ENCODE data around the gene SLAMF9.

The SLAMF9 gene

DNA sequence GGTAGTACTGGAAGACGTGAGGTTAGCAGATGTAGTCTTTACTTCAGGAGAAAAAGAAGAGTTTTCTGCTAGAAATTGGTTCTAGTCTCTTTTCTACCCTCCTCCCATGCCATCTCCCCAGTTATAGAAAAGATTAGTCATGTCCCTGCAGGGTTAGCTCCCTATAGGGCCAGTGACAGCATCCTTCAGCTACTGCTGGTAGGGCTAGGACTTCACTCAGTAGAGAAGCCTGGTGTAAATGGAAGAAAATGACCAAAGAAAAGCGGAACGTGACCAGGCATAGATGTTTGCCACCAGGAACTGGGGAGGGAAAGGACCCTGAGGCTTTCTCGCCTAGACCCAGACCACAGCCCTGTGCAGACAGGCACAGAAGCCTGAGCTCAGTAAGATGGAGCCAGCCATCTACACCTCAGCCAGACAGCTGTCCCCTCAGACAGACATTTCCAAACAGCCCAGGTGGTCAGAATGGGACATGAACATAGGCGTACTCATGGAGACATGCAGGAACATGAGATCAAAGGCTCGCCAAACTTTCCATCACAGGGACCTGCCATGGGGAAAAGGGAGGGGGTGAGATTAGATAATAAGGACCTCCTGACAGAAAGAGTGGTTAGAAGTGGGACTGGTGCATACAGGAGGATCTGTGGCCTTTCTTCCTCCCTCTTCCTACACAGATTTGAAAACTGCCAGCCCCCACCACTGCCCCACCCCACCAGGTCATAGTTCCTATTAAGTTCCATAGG lies 23.5 kb upstream of the SLAMF9 start:
- DNase-seq (ENCODE audit: low read depth in 3 of 3) = no peak

- no peak for DNase-seq (ENCODE audit: low read depth in 3 of 3)
Measured at GRCh38 chr1:159974350-159974965, 20.4 kb upstream of the SLAMF9 start.

DNA sequence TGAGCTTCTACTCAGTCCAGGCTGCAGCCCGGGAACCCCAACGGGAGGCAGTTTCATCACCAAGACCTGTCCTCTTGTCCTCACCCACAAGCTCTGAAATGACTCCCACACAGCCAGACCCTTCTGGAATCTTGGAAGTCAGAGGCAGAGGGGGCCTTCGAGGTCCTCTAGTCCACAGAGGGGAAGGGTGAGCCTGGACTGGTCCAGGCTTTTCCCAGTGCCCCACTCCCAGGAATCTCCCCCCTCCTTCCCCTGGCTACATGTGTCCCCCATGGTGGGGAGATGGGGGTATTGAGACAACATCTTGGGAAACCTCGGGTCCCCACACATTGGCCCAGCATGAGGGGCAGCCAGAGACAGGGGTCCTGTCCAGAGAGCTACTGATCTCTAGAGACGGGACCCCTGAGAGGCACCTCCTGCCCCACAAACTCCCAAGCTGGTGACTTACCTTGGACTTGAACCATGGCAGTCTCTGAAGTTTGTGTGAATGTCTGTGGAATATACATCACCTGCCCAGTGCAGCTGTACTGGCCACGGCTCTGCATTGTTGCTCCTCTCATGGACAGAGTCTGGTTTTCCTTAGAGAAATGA lies 19.4 kb upstream of the SLAMF9 start:
- no peak for DNase-seq (ENCODE audit: low read depth in 3 of 3)

DNA sequence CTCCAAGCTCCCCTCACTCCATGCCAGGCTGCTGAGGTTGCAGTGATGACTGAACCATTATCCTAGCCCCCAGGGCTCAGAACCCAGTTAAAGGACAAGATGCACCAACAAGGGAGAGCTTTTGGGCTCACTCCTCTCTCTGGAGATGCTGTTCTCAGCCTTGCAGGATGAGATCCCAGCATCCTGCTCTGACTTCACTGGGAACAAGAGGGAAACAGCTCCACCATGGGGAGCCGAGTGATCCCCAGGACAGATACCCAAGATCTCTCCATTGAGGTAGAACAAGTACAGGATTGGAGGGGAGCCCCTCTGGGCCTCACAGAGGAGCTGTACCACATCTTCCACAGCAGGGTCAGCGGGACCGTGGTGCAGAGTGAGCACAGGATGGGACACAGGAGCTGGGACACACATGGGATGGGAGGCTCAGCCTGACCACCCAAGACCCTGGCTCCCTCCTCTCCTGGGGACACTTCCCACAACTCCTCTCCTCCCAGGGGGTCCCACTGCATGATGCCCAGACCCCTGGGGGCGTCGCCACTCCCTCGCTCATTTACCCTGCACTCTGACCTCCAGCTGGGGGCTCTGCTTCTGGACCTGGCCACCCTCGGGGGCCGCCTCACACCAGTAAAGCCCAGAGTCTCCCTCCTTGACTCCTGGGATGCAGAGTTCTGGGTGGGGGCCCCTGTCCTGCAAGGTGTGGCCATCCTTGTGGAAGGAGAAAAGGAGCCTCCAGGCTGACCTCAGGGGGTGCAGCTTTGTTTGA lies 18.6 kb upstream of the SLAMF9 start:
- no peak for DNase-seq (ENCODE audit: low read depth in 3 of 3)

DNA sequence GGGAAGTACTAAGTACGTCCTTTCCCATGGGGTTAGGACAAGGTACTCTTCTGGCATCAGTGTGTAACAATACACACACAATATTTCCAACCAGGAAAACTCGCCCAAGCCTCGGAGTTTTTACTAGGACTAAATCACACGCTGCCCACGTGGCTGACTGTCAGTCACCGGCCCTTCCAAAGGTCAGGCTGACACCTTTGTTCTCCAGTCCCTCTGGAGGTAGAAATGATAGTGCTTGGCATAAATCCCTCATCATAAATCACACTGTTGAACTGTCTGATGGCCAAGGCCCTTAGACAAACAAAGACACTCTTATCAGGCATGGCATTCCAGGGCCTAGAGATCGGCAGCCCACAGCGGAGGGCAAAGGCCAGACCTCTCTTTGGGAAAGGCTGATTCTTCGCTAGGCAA lies 16.9 kb upstream of the SLAMF9 start:
- DNase-seq (ENCODE audit: low read depth in 3 of 3) = no peak

DNA sequence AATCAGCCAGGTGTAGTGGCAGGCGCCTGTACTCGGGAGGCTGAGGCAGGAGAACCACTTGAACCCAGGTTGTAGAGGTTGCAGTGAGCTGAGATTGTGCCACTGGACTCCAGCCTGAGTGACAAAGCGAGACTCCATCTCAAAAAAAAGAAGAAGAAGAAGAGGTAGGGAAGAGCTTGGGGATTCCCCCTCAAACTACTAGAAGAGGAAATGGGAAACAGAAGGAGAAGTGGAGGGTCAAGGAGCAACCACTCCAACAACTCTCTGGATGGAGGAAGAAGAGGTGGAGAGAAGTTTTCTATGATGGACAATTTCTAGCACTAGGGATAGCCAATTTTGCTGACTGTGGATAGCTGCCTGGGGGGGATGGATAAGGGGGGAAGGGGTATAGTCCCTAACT lies 14.9 kb upstream of the SLAMF9 start:
- no peak for DNase-seq (ENCODE audit: low read depth in 3 of 3)

DNA sequence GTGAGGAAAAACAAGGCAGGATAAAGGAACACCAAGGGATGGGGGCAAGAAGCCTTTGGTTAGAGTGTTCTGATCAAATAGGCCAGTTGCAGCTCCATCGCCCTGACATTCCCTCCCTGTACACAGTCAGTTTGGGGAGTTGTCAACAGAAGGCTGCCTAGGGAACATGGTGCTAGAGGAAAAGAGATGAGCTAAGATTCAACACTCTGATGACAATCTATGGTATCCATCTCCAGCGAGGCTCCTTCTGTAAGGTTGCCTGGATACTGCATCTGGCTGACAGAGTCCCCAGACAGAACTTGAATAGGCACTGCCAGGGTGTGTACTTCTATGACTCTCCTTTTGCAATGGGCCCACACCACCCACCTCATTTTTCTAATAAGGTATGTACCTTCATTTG lies 11.2 kb upstream of the SLAMF9 start:
- no peak for DNase-seq (ENCODE audit: low read depth in 3 of 3)

DNA sequence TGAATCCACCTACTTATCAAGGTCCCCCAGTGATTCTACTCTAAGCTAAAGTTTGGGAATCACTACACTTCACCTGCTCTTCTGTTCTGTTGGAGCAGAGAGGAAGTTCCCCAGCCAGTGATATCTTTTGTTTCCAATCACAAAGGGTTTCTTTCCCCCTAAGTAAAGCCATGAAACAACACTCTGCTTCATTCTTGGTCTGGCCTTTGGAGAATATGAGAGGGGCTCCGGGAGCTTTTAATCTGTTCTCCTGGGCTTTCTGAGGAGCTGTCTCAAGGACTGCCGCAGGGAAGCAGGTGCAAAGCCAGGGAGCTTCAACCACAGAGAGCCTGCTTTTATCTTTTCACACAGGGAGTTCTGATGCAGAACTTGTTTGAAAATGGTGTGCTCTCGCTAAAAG lies 10.1 kb upstream of the SLAMF9 start:
- DNase-seq (ENCODE audit: low read depth in 3 of 3) = no peak

DNA sequence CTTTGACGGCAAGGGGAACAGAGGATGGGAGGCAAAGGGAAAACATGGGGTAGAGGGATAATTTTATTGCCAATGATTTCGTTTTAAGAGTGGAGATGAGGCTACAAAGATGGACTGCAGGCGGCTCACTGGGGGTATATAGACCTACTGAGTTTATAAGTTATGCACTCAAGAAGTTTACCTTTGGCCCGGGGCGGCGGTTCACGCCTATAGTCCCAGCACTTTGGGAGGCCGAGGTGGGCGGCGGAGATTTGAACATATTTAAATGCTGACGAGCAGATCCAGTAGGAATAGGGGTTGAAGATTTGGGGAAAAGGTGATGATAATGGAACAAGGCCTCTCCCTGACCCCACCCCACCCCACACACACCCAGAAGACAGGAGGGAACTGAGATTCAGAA lies 8.1 kb upstream of the SLAMF9 start:
- DNase-seq (ENCODE audit: low read depth in 3 of 3) = no peak

DNA sequence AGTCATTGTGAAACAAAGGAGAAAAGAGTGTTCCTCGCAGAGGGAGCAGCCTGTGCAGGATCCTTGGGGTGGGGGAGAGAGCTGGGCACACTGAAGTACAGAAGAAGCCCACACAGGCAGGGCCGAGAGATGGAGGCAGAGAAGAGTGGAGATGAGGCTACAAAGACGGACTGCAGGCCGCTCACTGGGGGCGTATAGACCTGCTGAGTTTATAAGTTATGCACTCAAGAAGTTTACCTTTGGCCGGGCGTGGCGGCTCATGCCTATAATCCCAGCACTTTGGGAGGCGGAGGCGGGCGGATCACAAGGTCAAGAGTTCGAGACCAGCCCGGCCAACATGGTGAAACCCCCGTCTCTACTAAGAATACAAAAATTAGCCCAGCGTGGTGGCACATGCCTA lies 7.6 kb upstream of the SLAMF9 start:
- DNase-seq (ENCODE audit: low read depth in 3 of 3) = no peak

- DNase-seq (ENCODE audit: low read depth in 3 of 3) = no peak
Measured at GRCh38 chr1:159960721-159961381, 6.8 kb upstream of the SLAMF9 start.

DNA sequence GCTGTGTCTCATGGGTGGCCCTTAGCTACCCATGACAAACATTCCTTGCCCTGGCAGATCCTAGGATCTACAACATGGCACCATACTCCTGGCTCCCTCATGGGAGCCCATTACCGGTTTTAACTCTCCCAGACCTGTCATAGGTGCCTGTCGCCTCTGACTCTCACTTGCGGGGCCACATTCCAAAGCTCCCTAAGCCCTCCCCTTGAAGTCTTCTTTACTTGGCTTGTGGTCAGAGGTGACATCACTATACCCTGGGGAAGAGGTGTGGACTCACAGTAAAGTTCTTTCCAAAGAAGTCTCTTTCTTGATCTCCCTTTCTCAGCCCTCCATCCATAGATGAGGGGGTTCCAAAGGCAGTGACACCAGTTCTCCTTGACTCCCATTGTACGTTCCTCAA lies 5.4 kb upstream of the SLAMF9 start:
- DNase-seq (ENCODE audit: low read depth in 3 of 3) = no peak

- DNase-seq (ENCODE audit: low read depth in 3 of 3) = no peak
Measured at GRCh38 chr1:159958719-159959380, 4.8 kb upstream of the SLAMF9 start.

- DNase-seq (ENCODE audit: low read depth in 3 of 3) = no peak
Measured at GRCh38 chr1:159957824-159958268, 3.8 kb upstream of the SLAMF9 start.

- no peak for DNase-seq (ENCODE audit: low read depth in 3 of 3)
Measured at GRCh38 chr1:159955456-159955855, 1.4 kb upstream of the SLAMF9 start.

DNA sequence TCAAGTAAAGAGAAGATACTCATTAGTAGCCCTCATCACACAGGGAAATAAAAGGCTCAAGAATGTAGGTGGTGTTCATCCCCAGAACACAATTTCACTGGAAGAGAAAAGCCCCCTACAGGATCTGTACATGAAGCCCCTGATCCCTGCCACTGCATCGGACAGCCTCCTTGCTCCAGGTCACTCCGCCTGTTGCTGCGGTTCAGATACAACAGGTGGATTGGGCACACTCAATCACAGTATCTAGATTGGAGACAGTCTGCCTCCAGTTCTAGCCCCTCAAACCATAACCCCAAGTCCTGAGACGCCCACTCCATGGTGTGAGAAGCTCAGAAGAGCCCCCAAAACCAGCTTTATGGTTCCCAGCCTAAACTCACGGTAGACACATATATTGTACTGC lies 1.1 kb downstream of the SLAMF9 start:
- no peak for DNase-seq (ENCODE audit: low read depth in 3 of 3)

DNA sequence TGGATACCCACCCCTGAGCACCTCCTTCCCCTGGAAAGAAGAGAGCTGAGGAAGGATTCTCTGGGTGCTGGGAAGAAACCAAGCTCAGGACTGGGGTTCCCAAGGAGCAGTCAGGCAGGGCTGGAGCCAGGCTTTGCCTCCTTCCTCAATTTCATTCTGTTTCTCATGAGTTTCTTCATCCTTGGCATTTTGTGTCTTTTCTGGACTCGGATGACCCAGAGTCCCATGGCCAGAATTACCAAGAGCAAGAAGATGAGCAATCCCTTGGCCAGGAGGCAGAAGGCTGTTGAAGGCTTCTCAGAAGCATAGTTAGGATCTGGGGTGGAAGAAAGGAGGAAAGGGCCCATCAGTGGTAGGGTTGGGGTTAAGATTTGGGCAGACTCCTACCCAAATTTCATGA lies 2.5 kb downstream of the SLAMF9 start:
- no peak for DNase-seq (ENCODE audit: low read depth in 3 of 3)

DNA sequence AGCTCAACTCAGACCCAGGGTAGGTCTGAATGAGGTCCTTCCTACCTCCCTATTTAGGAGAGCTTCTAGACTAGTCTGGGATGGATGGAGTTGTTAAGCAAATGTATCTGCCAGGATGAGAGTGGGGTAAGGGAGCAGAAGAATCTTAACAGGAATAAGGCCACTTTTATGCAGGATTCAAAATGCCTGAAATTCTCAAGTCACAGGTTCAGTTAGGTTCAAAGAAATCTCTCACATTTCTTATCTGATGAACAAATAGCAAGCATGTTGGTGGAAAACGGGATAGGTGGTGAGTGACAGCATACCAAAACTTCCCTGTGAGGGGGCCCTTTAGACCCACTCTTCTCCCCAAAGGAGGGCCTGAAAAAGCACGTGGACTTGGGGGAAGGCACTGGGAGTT lies 3.0 kb downstream of the SLAMF9 start:
- DNase-seq (ENCODE audit: low read depth in 3 of 3) = no peak

DNA sequence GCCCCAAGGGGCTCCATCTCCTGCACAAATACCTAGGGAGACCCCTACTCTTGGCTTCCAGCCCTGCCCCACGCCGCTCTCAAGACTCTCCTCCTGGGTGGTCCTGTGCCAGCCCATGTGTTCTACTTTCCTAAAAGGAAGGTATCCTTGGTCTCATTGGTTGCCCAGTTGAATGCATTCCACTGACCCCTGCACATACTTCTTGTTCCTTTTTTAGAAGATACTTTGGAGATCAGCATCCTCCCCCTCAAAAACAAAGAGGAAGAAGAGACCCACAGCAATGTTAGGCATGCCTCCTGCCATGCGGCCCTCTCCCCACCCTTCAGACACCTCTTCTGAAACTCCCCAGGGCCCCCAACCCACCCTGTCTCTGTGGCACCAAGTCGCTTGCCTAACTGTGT lies 4.1 kb downstream of the SLAMF9 start:
- no peak for DNase-seq (ENCODE audit: low read depth in 3 of 3)

DNA sequence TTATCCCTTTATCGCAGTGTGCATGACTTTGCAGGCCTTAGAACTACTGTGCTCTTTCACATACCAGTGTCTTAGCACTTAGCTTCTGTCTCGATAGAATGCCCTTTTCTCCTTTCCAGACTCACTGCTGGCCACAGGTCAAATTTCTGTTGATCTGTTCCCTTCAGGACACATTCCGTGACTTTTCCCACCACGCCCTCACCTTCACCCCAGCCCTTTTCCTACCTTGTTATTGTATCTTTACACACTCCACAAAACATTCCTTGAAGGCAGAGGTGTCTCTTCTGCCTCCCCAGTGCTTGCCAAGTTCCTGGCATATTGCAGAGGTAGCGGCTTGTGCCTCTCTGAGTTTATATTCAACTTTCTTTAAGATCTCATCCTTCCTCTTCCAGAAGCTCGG lies 4.9 kb downstream of the SLAMF9 start:
- no peak for DNase-seq (ENCODE audit: low read depth in 3 of 3)

DNA sequence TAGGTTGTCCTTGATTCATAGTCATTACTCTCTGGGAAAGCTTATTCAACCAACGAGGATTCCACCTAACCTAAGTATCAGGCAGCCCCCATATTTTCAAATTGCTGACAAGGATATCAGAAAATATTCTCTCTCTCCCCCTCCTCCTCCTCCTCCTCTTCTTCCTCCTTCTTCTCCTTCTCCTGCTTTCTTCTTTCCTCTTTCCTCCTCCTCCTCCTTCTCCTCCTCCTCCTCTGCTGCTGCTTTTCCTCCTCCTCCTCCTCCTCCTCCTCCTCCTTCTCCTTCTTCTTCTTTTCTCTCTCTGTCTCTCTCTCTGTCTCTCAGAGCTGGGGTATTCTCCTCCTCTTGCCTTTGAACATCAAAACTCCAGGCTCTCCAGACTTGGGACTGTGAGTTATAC lies 6.1 kb downstream of the SLAMF9 start:
- no peak for DNase-seq (ENCODE audit: low read depth in 3 of 3)

All from stimulated activated CD4-positive, alpha-beta T cell treated with anti-CD3 and anti-CD28 coated beads, TNF-alpha, amount 100 ng/mL, for 48 hours (primary cell).